Erythroblast (primary cell): ENCODE results near the gene PLXNC1.

Source experiments
- DNase-seq, 2 experiments: peaks; one replicate each; lab custom pipeline; 2025; lab: John Stamatoyannopoulos, UW
- GATA1 ChIP-seq: IDR thresholded peaks from 2 replicates; pipeline ENCODE4 v1.6.1; 2011; ENCODE audit warnings: low read depth, mild to moderate bottlenecking, control low read depth, low read length, moderate library complexity
- POLR2A ChIP-seq: IDR thresholded peaks from 2 replicates; pipeline ENCODE4 v1.6.1; 2011; ENCODE audit warnings: mild to moderate bottlenecking, low read length

PLXNC1 gene

GRCh38 chr12:94147991-94148738 is at the start of gene PLXNC1:
PLXNC1 (plus strand) TSS chr12:94148577; CDS start chr12:94148972, 395 bp downstream.
- no peak for TF ChIP-seq GATA1
- TF ChIP-seq POLR2A: no peak
- peak; percentile 76 to 82 for DNase-seq

- TF ChIP-seq POLR2A (no peak), GATA1 (no peak)
- no peak for DNase-seq
Measured at GRCh38 chr12:94099191-94099590, 49.2 kb upstream of the PLXNC1 start.

GRCh38 chr12:94099632-94100031 is 48.7 kb upstream of the PLXNC1 start:
- TF ChIP-seq POLR2A (no peak), GATA1 (no peak)
- DNase-seq: no peak

- no peak for TF ChIP-seq GATA1
- TF ChIP-seq POLR2A: no peak
- peak in 1 of 2 experiments; percentile 43 for DNase-seq
Measured at GRCh38 chr12:94100211-94100627, 48.2 kb upstream of the PLXNC1 start.

- DNase-seq: peak; percentile 79 to 87
- TF ChIP-seq GATA1 (no peak), POLR2A (no peak)
Measured at GRCh38 chr12:94100990-94101737, 47.2 kb upstream of the PLXNC1 start.

- TF ChIP-seq GATA1 (no peak), POLR2A (no peak)
- DNase-seq: peak; percentile 83 to 90
Measured at GRCh38 chr12:94101738-94102660, 46.4 kb upstream of the PLXNC1 start.

GRCh38 chr12:94103986-94104385 is 44.4 kb upstream of the PLXNC1 start:
- DNase-seq: peak in 1 of 2 experiments; percentile 10
- TF ChIP-seq GATA1 (no peak), POLR2A (no peak)

- no peak for TF ChIP-seq POLR2A
- no peak for TF ChIP-seq GATA1
- DNase-seq: no peak
Measured at GRCh38 chr12:94107910-94108309, 40.5 kb upstream of the PLXNC1 start.

GRCh38 chr12:94109160-94109559 is 39.2 kb upstream of the PLXNC1 start:
- TF ChIP-seq POLR2A (no peak), GATA1 (no peak)
- peak; percentile 24 to 36 for DNase-seq

- TF ChIP-seq GATA1 (no peak), POLR2A (no peak)
- DNase-seq: no peak
Measured at GRCh38 chr12:94110258-94110657, 38.1 kb upstream of the PLXNC1 start.

GRCh38 chr12:94111302-94111701 is 37.1 kb upstream of the PLXNC1 start:
- TF ChIP-seq POLR2A: no peak
- TF ChIP-seq GATA1: no peak
- no peak for DNase-seq

GRCh38 chr12:94112121-94112520 is 36.3 kb upstream of the PLXNC1 start:
- TF ChIP-seq POLR2A (no peak), GATA1 (no peak)

GRCh38 chr12:94114166-94114565 is 34.2 kb upstream of the PLXNC1 start:
- DNase-seq: no peak
- no peak for TF ChIP-seq GATA1
- no peak for TF ChIP-seq POLR2A

More at GRCh38 chr12:94112121-94112520, 36.3 kb upstream of the PLXNC1 start:
- DNase-seq: no peak

GRCh38 chr12:94116191-94116590 is 32.2 kb upstream of the PLXNC1 start:
- no peak for DNase-seq
- no peak for TF ChIP-seq POLR2A
- no peak for TF ChIP-seq GATA1
